Astrocyte of the cerebellum (primary cell): ENCODE measurements around the gene RHBDL1.

Experiments
- DNase-seq: peaks from one replicate; pipeline ENCODE4 v3.0.0-alpha.2; 2011; ENCODE audit warnings: low read depth
- H3K4me3 ChIP-seq: 2 replicates; pipeline ENCODE4 v1.5.1; 2011; ENCODE audit warnings: mild to moderate bottlenecking, low read depth, low read length, moderate library complexity
- CTCF ChIP-seq: IDR thresholded peaks from 2 replicates; pipeline ENCODE4 v1.5.1; 2012; ENCODE audit warnings: low read length, low read depth, moderate library complexity, mild to moderate bottlenecking; ENCODE audit errors: missing control alignments
- in situ Hi-C: cut with HindIII; loops from 2 replicates; pipeline ENCODE4 v1.10.0; 2017; ENCODE audit warnings: low sequenced_read_pairs

The RHBDL1 gene

GRCh38 chr16:670485-671352, 4.8 kb upstream of the RHBDL1 start:
- no peak for DNase-seq
- TF ChIP-seq CTCF: no peak
- H3K4me3 ChIP-seq: no peak overlapping the region
- in situ Hi-C loops: no loop called here

- no peak for DNase-seq
- no peak overlapping the region for H3K4me3 ChIP-seq
- in situ Hi-C loops: no loop called here
Measured at GRCh38 chr16:671353-672131, 3.9 kb upstream of the RHBDL1 start.

GRCh38 chr16:672371-672770, 3.1 kb upstream of the RHBDL1 start:
- in situ Hi-C loops: no loop called here
- no peak overlapping the region for H3K4me3 ChIP-seq
- no peak for TF ChIP-seq CTCF
- no peak for DNase-seq

More at GRCh38 chr16:671353-672131, 3.9 kb upstream of the RHBDL1 start:
- TF ChIP-seq CTCF: no peak

- in situ Hi-C loops: no loop called here
- DNase-seq: no peak
- no peak overlapping the region for H3K4me3 ChIP-seq
- TF ChIP-seq CTCF: no peak
Measured at GRCh38 chr16:672851-673250, 2.6 kb upstream of the RHBDL1 start.

- no peak for DNase-seq
- in situ Hi-C loops: no loop called here
- H3K4me3 ChIP-seq: no peak overlapping the region
- no peak for TF ChIP-seq CTCF
Measured at GRCh38 chr16:673399-673991, 2.0 kb upstream of the RHBDL1 start.

GRCh38 chr16:674214-674881, 1.1 kb upstream of the RHBDL1 start:
- TF ChIP-seq CTCF: no peak
- DNase-seq: no peak
- no peak overlapping the region for H3K4me3 ChIP-seq
- in situ Hi-C loops: no loop called here
